ENCODE data around the gene PREPL. TPM values are rescaled to one million over a fixed set of nuclear protein-coding genes. Genes with fewer than 3 reads are reported as not detected.

PREPL gene
- total and polyA plus RNA-seq, 2 donors (not counting 1 experiment from before 2014, with no cell fraction given): 5.5 to 34.0 TPM

DNA sequence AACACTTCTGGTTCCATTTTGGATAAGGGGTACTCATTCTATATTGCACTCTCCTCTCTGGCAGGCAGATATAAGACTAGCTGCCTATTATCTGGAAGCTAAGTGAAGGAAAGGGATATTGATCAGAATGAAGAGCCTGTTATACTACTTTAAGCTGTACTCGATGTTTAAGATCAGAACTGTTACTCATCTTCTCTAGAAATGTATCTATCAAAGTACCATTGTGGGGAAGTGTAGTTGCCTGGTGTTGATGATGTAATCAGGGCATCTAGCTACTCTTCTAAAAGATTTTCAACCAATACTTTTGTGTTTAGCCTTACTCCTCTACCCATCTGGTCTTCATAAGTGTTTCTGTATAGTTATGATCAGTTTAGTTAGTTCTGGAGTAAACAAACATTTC lies 6.3 kb upstream of the PREPL start:
- ATAC-seq (ENCODE audit: low read depth) (no peak), DNase-seq (no peak)
- POLR2A ChIA-PET: no interaction called here
- TF ChIP-seq EZH2 (IDR thresholded peaks at IDR 0.05; ENCODE audit: borderline replicate concordance, insufficient read depth, low read depth, low read length, poor library complexity, severe bottlenecking): no peak
- TF ChIP-seq, protein P1, sequence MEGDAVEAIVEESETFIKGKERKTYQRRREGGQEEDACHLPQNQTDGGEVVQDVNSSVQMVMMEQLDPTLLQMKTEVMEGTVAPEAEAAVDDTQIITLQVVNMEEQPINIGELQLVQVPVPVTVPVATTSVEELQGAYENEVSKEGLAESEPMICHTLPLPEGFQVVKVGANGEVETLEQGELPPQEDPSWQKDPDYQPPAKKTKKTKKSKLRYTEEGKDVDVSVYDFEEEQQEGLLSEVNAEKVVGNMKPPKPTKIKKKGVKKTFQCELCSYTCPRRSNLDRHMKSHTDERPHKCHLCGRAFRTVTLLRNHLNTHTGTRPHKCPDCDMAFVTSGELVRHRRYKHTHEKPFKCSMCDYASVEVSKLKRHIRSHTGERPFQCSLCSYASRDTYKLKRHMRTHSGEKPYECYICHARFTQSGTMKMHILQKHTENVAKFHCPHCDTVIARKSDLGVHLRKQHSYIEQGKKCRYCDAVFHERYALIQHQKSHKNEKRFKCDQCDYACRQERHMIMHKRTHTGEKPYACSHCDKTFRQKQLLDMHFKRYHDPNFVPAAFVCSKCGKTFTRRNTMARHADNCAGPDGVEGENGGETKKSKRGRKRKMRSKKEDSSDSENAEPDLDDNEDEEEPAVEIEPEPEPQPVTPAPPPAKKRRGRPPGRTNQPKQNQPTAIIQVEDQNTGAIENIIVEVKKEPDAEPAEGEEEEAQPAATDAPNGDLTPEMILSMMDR (IDR thresholded peaks at IDR 0.05): no peak
- WGBS (ENCODE audit: insufficient coverage): no CpG with 5 or more reads among the region's 1 CpG
- H3K4me1 ChIP-seq (ENCODE audit: control insufficient read depth in 2 of 2, insufficient read depth in 2 of 2, low read length in 2 of 2): peaks cover 4 to 9% of the 10 kb centered on the region in 2 donors
- intact Hi-C loops (cut with micrococcal nuclease): no loop called here
- no peak overlapping the region for H3K4me2 ChIP-seq (replicated peaks; ENCODE audit: low read depth, low read length, poor library complexity, severe bottlenecking)
- H3K27ac Mint-ChIP-seq: no peak overlapping the region
- no peaks in the 10 kb centered on the region for H4K20me1 ChIP-seq (ENCODE audit: control insufficient read depth, insufficient read depth, low read length, poor library complexity, severe bottlenecking)
- H3K4me3 Mint-ChIP-seq: no peak overlapping the region
- H3K27me3 ChIP-seq (replicated peaks in 1 of 4; ENCODE audit: control extremely low read depth in 1 of 4, control insufficient read depth in 3 of 4, insufficient read depth in 4 of 4, low read length in 3 of 4): no peaks in the 10 kb centered on the region
- no peak overlapping the region for H3K27ac ChIP-seq (ENCODE audit: low read length in 2 of 2)
- H3K4me1 Mint-ChIP-seq: peaks cover 8% of the 10 kb centered on the region
- no peak overlapping the region for H3K9ac ChIP-seq (ENCODE audit: low read length)
- no peaks in the 10 kb centered on the region for H3K9me3 Mint-ChIP-seq (ENCODE audit: insufficient read depth)
- no peak overlapping the region for H2AFZ ChIP-seq (ENCODE audit: insufficient read depth, low read depth, low read length, poor library complexity, severe bottlenecking)
- CTCF ChIA-PET: no interaction called here
- no peaks in the 10 kb centered on the region for H3K36me3 ChIP-seq (replicated peaks in 1 of 2; ENCODE audit: control extremely low read depth in 1 of 2, control insufficient read depth in 1 of 2, extremely low read depth in 1 of 2, insufficient read depth in 2 of 2, low read length in 1 of 2)
- H3K4me3 ChIP-seq (ENCODE audit: control extremely low read depth in 1 of 5, extremely low read depth in 1 of 5, insufficient read depth in 1 of 5, low read depth in 2 of 5, low read length in 4 of 5): no peak overlapping the region
- no peaks in the 10 kb centered on the region for H3K9me3 ChIP-seq (ENCODE audit: control extremely low read depth in 1 of 3, control insufficient read depth in 2 of 3, insufficient read depth in 1 of 3, low read length in 2 of 3)
- no peaks in the 10 kb centered on the region for H3K27me3 Mint-ChIP-seq
- H3K79me2 ChIP-seq (ENCODE audit: control insufficient read depth, insufficient read depth, low read length): peaks cover 53% of the 10 kb centered on the region

DNA sequence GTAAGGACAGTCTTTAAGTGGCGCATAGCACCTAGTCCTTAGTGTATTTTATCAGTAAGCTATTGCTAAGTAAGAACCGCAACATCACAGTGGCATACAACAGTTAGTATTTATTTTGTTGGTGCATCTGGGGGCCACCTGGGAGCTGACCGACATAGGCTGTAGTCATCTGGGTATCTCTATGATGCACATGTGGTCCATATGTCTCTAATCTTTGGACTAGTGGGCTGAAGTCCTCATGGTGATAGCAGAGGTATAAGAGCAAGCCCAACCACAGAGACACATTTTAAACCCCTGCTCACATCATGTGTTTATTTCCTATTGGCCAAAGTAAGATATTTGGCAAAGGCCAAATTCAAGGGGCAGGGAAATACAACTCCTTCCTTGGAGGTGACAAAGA lies 3.3 kb upstream of the PREPL start:
- no peaks in the 10 kb centered on the region for H3K36me3 ChIP-seq (replicated peaks in 1 of 2; ENCODE audit: control extremely low read depth in 1 of 2, control insufficient read depth in 1 of 2, extremely low read depth in 1 of 2, insufficient read depth in 2 of 2, low read length in 1 of 2)
- POLR2A ChIA-PET: no interaction called here
- CTCF ChIA-PET: interaction anchor here (1.1 to 1.2 kb wide), 2 partner anchors 23 to 115 kb away, joined by 3 read pairs; no protein-coding TSS in a partner anchor
- Mint-ChIP-seq H3K27ac (no peak overlapping the region), H3K4me1 (peaks cover 24% of the 10 kb centered on the region), H3K4me3 (no peak overlapping the region), H3K27me3 (no peaks in the 10 kb centered on the region), H3K9me3 (ENCODE audit: insufficient read depth) (no peaks in the 10 kb centered on the region)
- no peaks in the 10 kb centered on the region for H3K27me3 ChIP-seq (replicated peaks in 1 of 4; ENCODE audit: control extremely low read depth in 1 of 4, control insufficient read depth in 3 of 4, insufficient read depth in 4 of 4, low read length in 3 of 4)
- intact Hi-C loops (cut with micrococcal nuclease): loop anchor here (5.0 kb wide), 2 partner anchors 767 to 1203 kb away; partner anchors contain the start of gene THADA
- peaks cover 14 to 20% of the 10 kb centered on the region in 2 donors for H3K4me1 ChIP-seq (ENCODE audit: control insufficient read depth in 2 of 2, insufficient read depth in 2 of 2, low read length in 2 of 2)
- 90% methylated on average over 3 of the region's 3 CpGs for WGBS (ENCODE audit: insufficient coverage)
- no peak overlapping the region for H2AFZ ChIP-seq (ENCODE audit: insufficient read depth, low read depth, low read length, poor library complexity, severe bottlenecking)
- H4K20me1 ChIP-seq (ENCODE audit: control insufficient read depth, insufficient read depth, low read length, poor library complexity, severe bottlenecking): no peaks in the 10 kb centered on the region
- no peak for DNase-seq
- ATAC-seq (ENCODE audit: low read depth): no peak
- H3K4me2 ChIP-seq (replicated peaks; ENCODE audit: low read depth, low read length, poor library complexity, severe bottlenecking): no peak overlapping the region
- peaks cover 67% of the 10 kb centered on the region for H3K79me2 ChIP-seq (ENCODE audit: control insufficient read depth, insufficient read depth, low read length)
- H3K27ac ChIP-seq (ENCODE audit: low read length in 2 of 2): no peak overlapping the region
- H3K9me3 ChIP-seq (ENCODE audit: control extremely low read depth in 1 of 3, control insufficient read depth in 2 of 3, insufficient read depth in 1 of 3, low read length in 2 of 3): no peaks in the 10 kb centered on the region
- no peak overlapping the region for H3K4me3 ChIP-seq (ENCODE audit: control extremely low read depth in 1 of 5, extremely low read depth in 1 of 5, insufficient read depth in 1 of 5, low read depth in 2 of 5, low read length in 4 of 5)
- TF ChIP-seq, protein P1 (IDR thresholded peaks at IDR 0.05): no peak
- TF ChIP-seq EZH2 (IDR thresholded peaks at IDR 0.05; ENCODE audit: borderline replicate concordance, insufficient read depth, low read depth, low read length, poor library complexity, severe bottlenecking): no peak
- H3K9ac ChIP-seq (ENCODE audit: low read length): no peak overlapping the region

All from B cell (primary cell).